HG02588 (cell line): ENCODE results near the gene PRUNE1.

Experiments
- ATAC-seq: cut with Tn5 transposase; IDR thresholded peaks from one replicate; pipeline ENCODE4 v1.9.1; 2021; ENCODE audit warnings: mild to moderate bottlenecking, moderate library complexity; ENCODE audit not compliant: unreplicated experiment

PRUNE1 gene

DNA sequence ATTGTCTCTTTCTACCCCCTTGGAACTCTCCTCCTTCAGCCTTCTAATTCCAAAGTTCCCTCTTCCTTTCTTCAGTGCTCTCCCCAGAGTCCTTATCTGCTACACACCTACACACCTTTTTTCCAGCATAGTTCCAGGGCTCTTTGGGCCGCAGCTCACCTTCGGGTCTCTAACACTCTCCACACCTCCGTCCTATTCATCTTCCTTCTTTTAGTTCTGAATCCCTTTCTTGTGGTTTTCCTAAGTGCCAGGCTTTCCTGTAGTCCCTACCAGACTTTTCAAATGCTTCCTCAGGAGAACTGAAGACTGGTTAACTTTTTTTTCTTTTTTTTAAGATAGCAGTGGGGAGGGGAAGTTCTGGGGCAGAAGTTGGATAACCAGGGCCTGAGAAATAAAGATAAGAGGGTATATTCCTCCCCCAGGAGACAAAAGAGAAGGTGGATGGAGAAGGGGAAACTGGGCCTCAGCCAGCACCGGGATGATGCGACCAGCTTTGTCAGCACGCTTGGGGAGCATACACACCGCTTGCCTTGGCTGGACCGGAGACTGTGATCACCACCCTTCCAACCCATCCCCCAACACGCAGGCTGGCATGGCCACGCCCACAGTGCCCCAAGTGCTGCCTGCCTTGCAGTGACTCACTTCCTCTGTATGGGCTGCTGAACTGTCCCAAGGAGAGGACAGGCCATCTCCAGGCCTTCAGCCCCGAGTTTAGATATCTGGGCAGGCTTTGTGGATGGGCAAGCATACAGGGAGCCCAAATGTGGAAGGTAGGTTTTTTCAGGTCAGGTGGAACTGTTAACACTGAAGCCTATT lies 31.2 kb upstream of the PRUNE1 start:
- no peak for ATAC-seq

DNA sequence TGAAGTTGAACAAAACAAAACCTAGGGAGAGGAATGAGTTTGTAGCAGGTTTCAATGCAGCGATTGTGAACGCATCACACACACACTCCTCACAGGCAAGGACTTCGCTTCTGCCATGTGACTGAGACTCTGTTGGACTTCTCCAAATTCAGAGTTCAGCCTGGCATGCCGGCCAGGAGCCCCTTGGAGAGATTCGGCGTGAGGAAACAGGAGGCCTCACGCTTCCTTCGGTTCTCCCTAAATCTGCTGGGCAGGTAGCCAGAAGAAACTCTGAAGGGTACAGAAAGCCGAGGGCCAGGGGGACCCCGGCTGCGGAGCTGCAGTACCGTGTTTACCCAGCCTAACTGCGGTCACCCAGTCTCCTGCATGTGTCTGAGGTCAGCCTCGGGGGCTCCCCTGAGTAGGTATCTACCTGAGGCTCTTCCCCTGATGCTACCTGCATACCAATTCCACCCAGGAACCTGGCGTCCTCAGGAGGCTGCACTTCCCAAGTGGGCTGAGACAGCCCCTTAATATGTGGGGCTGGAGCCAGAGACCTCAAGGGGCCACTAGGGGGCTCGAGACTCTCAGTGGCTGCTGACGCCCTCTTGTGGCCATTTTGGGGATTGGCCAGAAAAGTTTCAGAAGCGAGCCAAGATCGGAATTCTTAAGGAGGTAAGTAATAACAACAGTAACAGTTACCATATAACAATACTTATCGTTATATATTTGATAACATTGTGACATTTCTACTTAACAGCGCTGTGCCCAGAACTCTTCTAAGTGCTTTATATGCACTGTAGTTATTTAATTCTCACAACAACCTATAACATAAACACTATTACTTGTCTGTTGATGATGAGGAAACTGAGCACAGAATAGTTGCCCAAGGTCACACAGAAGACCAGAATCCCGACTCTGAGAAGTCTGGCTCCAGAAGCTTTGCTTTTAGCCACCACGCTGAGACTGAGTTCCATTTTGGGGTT lies 28.9 kb upstream of the PRUNE1 start:
- no peak for ATAC-seq

DNA sequence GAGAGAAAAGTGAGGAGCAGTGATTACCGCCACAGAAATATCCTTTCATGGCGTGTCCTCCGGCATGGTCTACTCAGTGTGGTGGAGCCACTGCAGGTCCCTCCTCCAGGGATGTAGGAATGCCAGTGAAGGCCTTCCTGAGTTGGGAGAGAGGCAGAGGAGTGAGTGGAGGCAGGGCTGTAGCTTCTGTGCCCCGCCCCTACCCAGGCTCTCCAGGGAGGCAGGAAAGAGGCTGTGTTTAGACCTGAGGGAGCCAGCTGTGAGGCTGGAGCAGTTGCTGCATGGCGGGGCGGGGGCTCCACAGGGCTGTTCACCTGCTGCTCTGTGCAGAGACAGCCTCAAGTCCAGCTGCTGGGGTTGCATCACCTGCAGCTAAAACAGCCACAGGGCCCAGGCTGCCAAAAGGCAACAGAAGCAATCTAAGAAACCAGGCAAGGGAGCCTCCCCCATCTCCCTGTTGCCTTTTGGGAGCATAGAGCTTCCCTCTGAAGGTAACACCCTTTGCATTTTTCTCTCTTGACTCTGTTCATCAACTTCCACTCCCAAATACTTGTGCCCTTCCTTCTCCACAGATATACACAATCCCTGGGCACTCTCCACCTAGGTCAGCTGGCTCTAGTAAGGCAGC lies 27.0 kb upstream of the PRUNE1 start:
- ATAC-seq, result no peak

- no peak for ATAC-seq
These were observed 26.2 kb upstream of the PRUNE1 start, which contains the start of gene ANXA9 for GRCh38 chr1:150981805-150982712. ANXA9 (plus strand) TSS chr1:150982292; CDS start chr1:150983106, 814 bp downstream.

- ATAC-seq, result no peak
These were observed 22.9 kb upstream of the PRUNE1 start for GRCh38 chr1:150985179-150985825.

GRCh38 chr1:150987924-150988323 lies 20.3 kb upstream of the PRUNE1 start:
- no peak for ATAC-seq

GRCh38 chr1:150992626-150993025 lies 15.6 kb upstream of the PRUNE1 start:
- ATAC-seq, result no peak

GRCh38 chr1:150994248-150994647 lies 14.0 kb upstream of the PRUNE1 start:
- no peak for ATAC-seq

GRCh38 chr1:150995460-150995859 lies 12.8 kb upstream of the PRUNE1 start:
- no peak for ATAC-seq

- ATAC-seq, result no peak
These were observed 12.4 kb upstream of the PRUNE1 start for GRCh38 chr1:150995896-150996295.

GRCh38 chr1:150997126-150997872 lies 10.9 kb upstream of the PRUNE1 start:
- ATAC-seq, result no peak

DNA sequence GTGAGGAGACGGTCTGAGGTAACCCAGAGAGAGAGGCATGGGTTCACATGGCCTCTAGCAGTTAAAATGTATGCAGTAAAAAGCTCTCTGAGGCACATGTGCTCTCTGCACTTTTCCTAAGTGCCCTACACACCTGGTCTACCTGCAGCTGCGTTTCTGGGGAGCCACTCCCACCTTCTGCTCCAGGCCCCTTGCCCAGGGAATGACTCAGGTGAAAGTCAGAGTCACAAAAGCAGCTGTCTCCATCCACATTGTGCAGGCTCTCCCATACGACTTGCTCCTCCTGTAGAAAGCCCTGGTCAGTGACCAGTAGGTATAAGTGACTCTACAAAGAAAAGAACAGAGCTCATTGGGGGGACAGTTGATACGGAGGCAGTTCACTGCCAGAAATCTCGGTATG lies 10.3 kb upstream of the PRUNE1 start:
- ATAC-seq, result no peak

GRCh38 chr1:150999051-150999674 lies 9.1 kb upstream of the PRUNE1 start:
- no peak for ATAC-seq

GRCh38 chr1:150999926-151000325 lies 8.3 kb upstream of the PRUNE1 start:
- no peak for ATAC-seq

- ATAC-seq, result no peak
These were observed 7.8 kb upstream of the PRUNE1 start for GRCh38 chr1:151000408-151000807.

- no peak for ATAC-seq
These were observed 6.6 kb upstream of the PRUNE1 start for GRCh38 chr1:151001602-151002001.

- ATAC-seq, result no peak
These were observed 6.2 kb upstream of the PRUNE1 start for GRCh38 chr1:151002051-151002450.

GRCh38 chr1:151002611-151003010 lies 5.6 kb upstream of the PRUNE1 start:
- ATAC-seq, result no peak

- no peak for ATAC-seq
These were observed 5.1 kb upstream of the PRUNE1 start for GRCh38 chr1:151003180-151003579.
